ENCODE data around the gene CBFA2T2. TPM values are rescaled to one million over a fixed set of nuclear protein-coding genes. Genes with fewer than 3 reads are reported as not detected.
"Not testable (repeated sequence)": the region's sequence is repeated elsewhere in the genome, so short reads cannot be mapped to it uniquely, and the experiment has no call there.

Gene CBFA2T2
- total RNA-seq, 2 experiments from 2014 or later = 10.2 to 10.9 TPM

DNA sequence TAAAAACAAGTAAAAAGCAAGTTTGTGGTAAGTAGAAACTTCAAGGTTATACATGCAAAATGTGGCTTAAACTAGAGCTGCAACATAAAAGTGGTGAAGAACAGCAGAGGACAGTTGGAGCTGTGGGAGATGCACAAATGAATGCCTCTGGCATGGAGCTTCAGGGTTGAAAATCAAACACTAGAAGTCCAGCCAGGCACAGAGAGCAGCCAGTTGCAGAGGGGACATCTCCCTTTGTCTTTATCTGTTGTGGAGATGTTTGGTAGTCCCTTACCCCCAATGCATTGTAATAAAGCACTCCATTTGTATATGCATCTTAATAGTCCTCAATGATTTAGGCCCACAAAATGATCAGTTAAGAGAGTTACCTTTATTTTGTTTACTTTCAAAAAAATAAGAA lies 99.2 kb downstream of the CBFA2T2 start:
- H3K4me3 Mint-ChIP-seq = no peak overlapping the region
- peaks cover 9% of the 10 kb centered on the region for H3K4me1 Mint-ChIP-seq (ENCODE audit: low read depth)
- ATAC-seq = no peak
- no peaks in the 10 kb centered on the region for H3K9me3 Mint-ChIP-seq
- no peak for TF ChIP-seq CTCF (IDR thresholded peaks at IDR 0.05)
- H3K36me3 Mint-ChIP-seq (ENCODE audit: low read depth) = no peaks in the 10 kb centered on the region
- H3K27me3 Mint-ChIP-seq = no peaks in the 10 kb centered on the region
- POLR2A ChIA-PET = no interaction called here
- CTCF ChIA-PET = interaction anchor here (1.2 to 1.7 kb wide), 2 partner anchors 13 to 38 kb away, joined by 4 read pairs; no protein-coding TSS in a partner anchor
- intact Hi-C loops (cut with micrococcal nuclease) = no loop called here
- DNase-seq = no peak
- H3K27ac Mint-ChIP-seq = no peak overlapping the region

DNA sequence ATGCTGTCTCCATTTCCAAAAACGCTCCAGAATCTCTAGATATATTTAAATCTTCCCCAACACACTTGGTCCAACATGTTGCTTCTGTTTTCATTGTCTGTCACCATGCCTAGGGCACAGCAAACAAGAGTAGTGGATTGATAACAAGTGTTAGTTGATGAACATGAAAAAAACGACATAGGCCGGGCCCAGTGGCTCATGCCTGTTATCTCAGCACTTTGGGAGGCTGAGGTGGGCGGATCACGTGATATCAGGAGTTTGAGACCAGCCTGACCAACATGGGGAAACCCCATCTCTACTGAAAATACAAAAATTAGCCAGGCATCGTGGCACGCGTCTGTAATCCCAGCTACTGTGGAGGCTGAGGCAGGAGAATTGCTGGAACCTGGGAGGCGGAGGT lies 102.0 kb downstream of the CBFA2T2 start:
- DNase-seq = peak; percentile 91

GRCh38 chr20:33594743-33595142 lies 104.8 kb downstream of the CBFA2T2 start:
- ChIA-PET POLR2A (interaction anchor here (1.2 to 1.4 kb wide), 2 partner anchors 11 to 45 kb away, joined by 3 read pairs; no protein-coding TSS in a partner anchor), CTCF (interaction anchor here (1.2 kb wide), 1 partner anchor 10 kb away, joined by 4 read pairs; no protein-coding TSS in a partner anchor)
- no peak for ATAC-seq
- H3K27ac Mint-ChIP-seq = no peak overlapping the region
- DNase-seq = no peak
- intact Hi-C loops (cut with micrococcal nuclease) = no loop called here
- no peaks in the 10 kb centered on the region for H3K36me3 Mint-ChIP-seq (ENCODE audit: low read depth)
- no peaks in the 10 kb centered on the region for H3K9me3 Mint-ChIP-seq
- no peak for TF ChIP-seq CTCF (IDR thresholded peaks at IDR 0.05)
- peaks cover 9% of the 10 kb centered on the region for H3K4me1 Mint-ChIP-seq (ENCODE audit: low read depth)
- H3K4me3 Mint-ChIP-seq = no peak overlapping the region
- no peaks in the 10 kb centered on the region for H3K27me3 Mint-ChIP-seq

More for the DNA sequence above, 102.0 kb downstream of the CBFA2T2 start:
- H3K27me3 Mint-ChIP-seq; H3K4me3 Mint-ChIP-seq; POLR2A ChIA-PET; intact Hi-C loops (cut with micrococcal nuclease); H3K9me3 Mint-ChIP-seq; H3K4me1 Mint-ChIP-seq (ENCODE audit: low read depth); H3K36me3 Mint-ChIP-seq (ENCODE audit: low read depth): not testable (repeated sequence)
- CTCF ChIA-PET = interaction anchor here (1.5 kb wide), 1 partner anchor 13 kb away, joined by 3 read pairs; no protein-coding TSS in a partner anchor
- H3K27ac Mint-ChIP-seq = peak overlapping the region; percentile 71
- ATAC-seq = peak; percentile 58

GRCh38 chr20:33600414-33600813 lies 110.5 kb downstream of the CBFA2T2 start:
- no peak for DNase-seq
- Mint-ChIP-seq H3K9me3 (no peaks in the 10 kb centered on the region), H3K27ac (no peak overlapping the region), H3K36me3 (ENCODE audit: low read depth) (no peaks in the 10 kb centered on the region), H3K27me3 (no peaks in the 10 kb centered on the region), H3K4me3 (no peak overlapping the region), H3K4me1 (ENCODE audit: low read depth) (peaks cover 14% of the 10 kb centered on the region)
- ChIA-PET POLR2A (no interaction called here), CTCF (no interaction called here)
- TF ChIP-seq CTCF (IDR thresholded peaks at IDR 0.05) = no peak
- intact Hi-C loops (cut with micrococcal nuclease) = no loop called here
- no peak for ATAC-seq

DNA sequence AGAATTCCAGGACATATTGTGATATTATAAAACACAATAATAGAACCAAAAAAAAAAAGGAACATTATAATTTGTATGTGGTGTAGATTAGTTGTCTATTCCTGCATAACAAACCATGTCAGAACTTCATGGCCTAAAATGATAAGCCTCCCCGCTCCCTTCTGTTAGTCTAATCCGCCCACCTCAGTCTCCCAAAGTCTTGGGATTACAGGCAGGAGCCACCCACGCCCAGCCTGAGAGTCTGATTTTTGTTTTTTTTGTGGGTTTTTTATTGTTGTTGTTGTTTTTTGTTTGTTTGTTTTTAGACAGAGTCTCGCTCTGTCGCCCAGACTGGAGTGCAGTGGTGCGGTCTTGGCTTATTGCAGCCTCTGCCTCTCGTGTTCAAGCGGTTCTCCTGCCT lies 111.1 kb downstream of the CBFA2T2 start:
- Mint-ChIP-seq H3K4me3 (no peak overlapping the region), H3K27me3 (no peaks in the 10 kb centered on the region), H3K36me3 (ENCODE audit: low read depth) (no peaks in the 10 kb centered on the region), H3K27ac (no peak overlapping the region), H3K4me1 (ENCODE audit: low read depth) (peaks cover 14% of the 10 kb centered on the region), H3K9me3 (no peaks in the 10 kb centered on the region)
- DNase-seq (no peak), ATAC-seq (no peak)
- intact Hi-C loops (cut with micrococcal nuclease) = no loop called here
- POLR2A ChIA-PET = no interaction called here
- no peak for TF ChIP-seq CTCF (IDR thresholded peaks at IDR 0.05)
- CTCF ChIA-PET = no interaction called here

DNA sequence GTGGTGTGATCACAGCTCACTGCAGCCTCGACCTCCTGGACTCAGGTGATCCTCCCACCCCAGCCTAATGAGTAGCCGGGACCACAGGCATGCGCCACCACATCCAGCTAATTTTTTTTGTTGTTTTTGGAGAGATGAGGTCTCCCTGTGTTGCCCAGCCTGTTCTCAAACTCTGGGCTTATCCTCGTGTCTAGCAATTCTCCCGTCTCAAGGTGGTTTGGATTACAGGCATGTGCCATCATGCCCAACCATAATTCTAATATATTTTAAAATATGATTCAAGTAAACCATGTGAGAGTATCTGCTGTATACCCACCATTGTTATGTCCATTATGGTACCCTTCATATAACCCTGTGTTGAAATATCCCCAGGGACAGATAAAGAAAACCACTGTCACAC lies 112.0 kb downstream of the CBFA2T2 start:
- DNase-seq = no peak
- peaks cover 1% of the 10 kb centered on the region for H3K36me3 Mint-ChIP-seq (ENCODE audit: low read depth)
- H3K27me3 Mint-ChIP-seq = no peaks in the 10 kb centered on the region
- intact Hi-C loops (cut with micrococcal nuclease) = no loop called here
- TF ChIP-seq CTCF (IDR thresholded peaks at IDR 0.05) = no peak
- no peak for ATAC-seq
- H3K27ac Mint-ChIP-seq = no peak overlapping the region
- H3K9me3 Mint-ChIP-seq = no peaks in the 10 kb centered on the region
- ChIA-PET CTCF (no interaction called here), POLR2A (no interaction called here)
- peaks cover 14% of the 10 kb centered on the region for H3K4me1 Mint-ChIP-seq (ENCODE audit: low read depth)
- H3K4me3 Mint-ChIP-seq = no peak overlapping the region
